RWPE1 (cell line): ENCODE data around the gene RECQL.

Experiments
- CTCF ChIA-PET: fragments of 350-600 bp; sonication (Branson Sonifier 250); formaldehyde crosslinking; extraction: SDS; loops from one replicate; lab custom pipeline; 2021; lab: Yijun Ruan, JAX
- POLR2A ChIA-PET: fragments of 400-600 bp; formaldehyde crosslinking; extraction: SDS; loops from one replicate; lab custom pipeline; 2020; ENCODE audit warnings: antibody characterized with exemption; ENCODE audit not compliant: low non-redundant PET; lab: Yijun Ruan, JAX
- DNase-seq: peaks from one replicate; pipeline ENCODE4 v3.0.0; 2012; ENCODE audit warnings: low spot score
- H3K27ac ChIP-seq: fragments of 450-650 bp; 2 replicates; pipeline ENCODE4 v1.5.1; 2017
- CTCF ChIP-seq: fragments of 450-650 bp; conservative IDR thresholded peaks from 2 replicates; pipeline ENCODE4 v1.5.1; 2017; ENCODE audit warnings: low read depth, mild to moderate bottlenecking

Gene RECQL

DNA sequence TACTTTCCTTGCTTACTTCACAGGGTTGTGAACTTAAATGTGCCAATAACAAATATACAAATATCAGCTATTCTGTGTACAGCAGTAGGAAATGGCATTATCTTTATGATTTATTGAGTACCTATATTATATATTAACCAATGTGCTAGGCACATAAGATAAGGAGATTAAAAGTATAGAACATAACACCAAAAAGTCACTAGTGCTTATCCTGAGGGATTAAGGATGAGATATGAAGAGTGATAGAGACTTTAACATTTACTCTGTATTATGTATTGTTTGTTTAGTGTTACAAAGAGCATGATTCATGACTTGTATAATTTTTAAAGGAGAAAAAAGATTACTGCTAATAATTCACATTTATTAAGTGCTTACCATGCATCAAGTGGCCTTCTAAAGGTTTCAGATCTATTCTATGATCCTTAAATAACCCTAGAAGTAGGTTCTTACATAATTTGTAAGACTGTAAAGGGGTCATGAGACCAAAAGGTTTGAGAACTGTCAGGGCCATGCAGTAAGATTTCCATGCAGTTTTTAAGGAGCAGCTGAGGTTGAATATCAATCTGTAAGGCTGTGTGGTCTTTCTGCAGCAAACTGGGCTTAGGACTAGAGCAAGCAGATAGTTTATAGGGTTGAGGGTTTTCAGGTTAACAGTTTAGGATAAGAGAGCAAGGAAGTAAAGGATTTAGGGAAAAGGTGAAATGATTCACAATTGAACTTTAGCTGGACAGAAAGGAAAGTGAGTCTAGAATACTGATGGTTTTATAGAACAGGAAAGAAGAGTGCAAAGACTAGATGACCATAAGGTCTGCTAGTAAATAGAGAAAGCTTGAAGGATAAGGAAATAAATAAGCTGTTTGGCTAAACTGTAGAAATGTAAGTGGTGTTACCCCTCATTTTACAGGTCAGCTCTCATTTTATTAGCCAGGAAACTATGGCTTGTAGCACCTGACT lies 57.0 kb downstream of the RECQL start:
- ChIA-PET CTCF (interaction anchor here (0.6 to 0.7 kb wide), 3 partner anchors 119 to 527 kb away, joined by 3 to 4 read pairs (median 3); no protein-coding TSS in a partner anchor), POLR2A (no interaction called here)
- TF ChIP-seq CTCF = no peak
- no peak overlapping the region for H3K27ac ChIP-seq
- no peak for DNase-seq

- H3K27ac ChIP-seq = no peak overlapping the region
- no peak for TF ChIP-seq CTCF
- POLR2A ChIA-PET = no interaction called here
- CTCF ChIA-PET = no interaction called here
- DNase-seq = no peak
Observed at GRCh38 chr12:21439347-21439746, 62.1 kb downstream of the RECQL start.

GRCh38 chr12:21438643-21439042 lies 62.8 kb downstream of the RECQL start:
- TF ChIP-seq CTCF = no peak
- DNase-seq = no peak
- CTCF ChIA-PET = no interaction called here
- no peak overlapping the region for H3K27ac ChIP-seq
- POLR2A ChIA-PET = interaction anchor here (0.7 kb wide), 1 partner anchor 89 kb away, joined by 3 read pairs; no protein-coding TSS in a partner anchor

DNA sequence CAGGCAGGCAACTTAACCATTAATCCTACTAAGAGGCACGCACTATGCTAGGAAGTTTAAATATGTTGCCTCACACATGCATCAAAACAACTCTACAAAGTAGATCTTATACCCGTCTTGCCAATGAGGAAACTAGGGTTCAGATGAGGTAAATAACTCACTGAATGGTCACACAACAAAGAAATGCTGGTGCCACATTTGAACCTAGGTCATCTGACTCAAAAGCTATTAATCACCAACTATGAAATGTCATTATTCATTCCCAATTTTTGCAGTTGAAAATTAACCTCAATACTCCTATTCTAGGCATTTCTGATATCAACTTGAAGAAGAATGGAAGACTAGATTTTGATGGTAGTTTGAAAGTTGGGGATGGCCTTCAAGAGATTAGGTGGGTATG lies 66.7 kb downstream of the RECQL start:
- DNase-seq = no peak
- no peak overlapping the region for H3K27ac ChIP-seq
- ChIA-PET CTCF (interaction anchor here (1.0 kb wide), 1 partner anchor 119 kb away, joined by 3 read pairs; no protein-coding TSS in a partner anchor), POLR2A (no interaction called here)
- TF ChIP-seq CTCF = no peak

- DNase-seq = no peak
- no peak for TF ChIP-seq CTCF
- ChIA-PET CTCF (no interaction called here), POLR2A (no interaction called here)
- H3K27ac ChIP-seq = no peak overlapping the region
Observed at GRCh38 chr12:21433525-21433924, 67.9 kb downstream of the RECQL start.

GRCh38 chr12:21429994-21430393 lies 71.4 kb downstream of the RECQL start:
- DNase-seq = no peak
- no peak overlapping the region for H3K27ac ChIP-seq
- CTCF ChIA-PET = interaction anchor here (0.6 kb wide), 1 partner anchor 56 kb away, joined by 4 read pairs; no protein-coding TSS in a partner anchor
- POLR2A ChIA-PET = no interaction called here
- TF ChIP-seq CTCF = no peak
